NCI-H1105 (cell line): ENCODE measurements around the gene LRRC49.
"Not testable (repeated sequence)": the region's sequence is repeated elsewhere in the genome, so short reads cannot be mapped to it uniquely, and the experiment has no call there.

Experiments used
- DNase-seq: peaks from one replicate; lab custom pipeline; 2025; lab: John Stamatoyannopoulos, UW

LRRC49 gene

DNA sequence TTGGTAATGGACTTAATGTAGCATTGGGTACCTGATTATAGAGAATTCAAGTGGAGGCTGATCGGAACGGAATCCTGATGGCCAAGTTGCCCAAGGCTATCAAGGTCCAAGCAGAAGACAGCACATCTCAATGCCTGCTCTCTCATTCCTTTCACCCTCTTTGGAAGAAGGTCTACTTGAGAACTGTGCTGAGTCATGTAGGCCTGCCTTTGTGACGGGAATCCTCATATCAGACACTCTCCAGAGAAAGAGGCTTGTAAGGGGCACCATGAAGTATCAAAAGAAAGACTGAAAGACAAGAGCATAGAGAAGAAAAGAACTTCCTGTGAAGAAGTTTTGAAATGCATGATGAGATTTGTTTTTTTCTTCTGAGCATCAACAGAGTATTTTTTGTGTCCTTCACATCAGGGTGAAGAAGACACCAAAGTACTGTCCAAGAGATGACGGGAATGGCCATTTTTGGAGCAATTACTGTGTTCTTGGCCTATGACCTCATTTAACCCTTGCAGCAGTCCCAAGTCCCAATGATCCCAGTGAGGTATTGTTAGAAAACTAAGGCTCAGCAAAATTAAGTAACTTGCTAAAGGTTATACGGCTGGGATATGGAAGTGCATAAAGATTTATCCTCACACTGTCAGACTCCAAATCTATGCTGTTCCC lies 25.5 kb upstream of the LRRC49 start:
- no peak for DNase-seq

DNA sequence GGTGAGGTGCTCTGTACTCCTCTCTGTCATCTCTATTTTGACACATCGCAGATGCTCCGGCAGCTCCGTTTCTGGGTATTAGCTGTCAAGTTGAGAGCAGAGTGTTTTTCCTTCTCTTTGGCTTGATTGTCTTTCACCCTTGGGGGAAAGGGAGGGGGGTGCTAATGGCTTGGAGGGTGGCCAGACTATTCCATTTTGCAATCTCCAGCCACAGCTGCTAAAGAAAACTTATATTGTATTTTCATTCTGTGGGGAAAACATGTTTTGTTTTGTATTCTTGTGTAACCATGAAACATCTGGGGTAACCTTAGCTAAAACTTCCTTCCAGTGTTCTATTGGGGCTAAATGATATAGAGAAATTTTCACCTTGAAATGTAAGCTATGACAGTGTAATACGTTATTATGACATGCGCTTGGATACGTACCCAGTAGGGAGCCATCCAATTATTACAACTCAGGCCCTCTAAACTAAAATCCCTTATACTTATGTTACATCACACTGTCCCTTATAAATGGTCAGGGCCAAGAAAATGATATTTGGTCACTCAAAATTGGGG lies 24.6 kb upstream of the LRRC49 start:
- no peak for DNase-seq

DNA sequence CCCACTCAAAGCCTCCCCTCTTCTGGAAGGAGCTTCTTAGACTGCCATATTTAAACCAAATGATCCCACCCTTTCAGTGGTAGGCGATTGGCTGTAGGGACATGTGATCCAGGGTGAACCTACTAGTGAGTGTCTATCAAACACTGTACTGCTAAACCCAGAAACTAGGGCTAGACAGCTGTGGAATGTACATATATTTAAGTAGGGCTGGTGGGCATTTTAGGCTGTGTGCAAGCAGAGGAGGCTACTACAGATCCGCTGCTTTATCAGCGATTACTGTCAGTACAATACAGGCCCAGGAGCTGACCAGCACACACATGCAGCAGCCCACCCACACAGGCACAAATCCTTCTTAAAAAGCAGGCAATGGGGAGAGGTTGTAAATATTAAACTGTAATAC lies 23.3 kb upstream of the LRRC49 start:
- no peak for DNase-seq

DNA sequence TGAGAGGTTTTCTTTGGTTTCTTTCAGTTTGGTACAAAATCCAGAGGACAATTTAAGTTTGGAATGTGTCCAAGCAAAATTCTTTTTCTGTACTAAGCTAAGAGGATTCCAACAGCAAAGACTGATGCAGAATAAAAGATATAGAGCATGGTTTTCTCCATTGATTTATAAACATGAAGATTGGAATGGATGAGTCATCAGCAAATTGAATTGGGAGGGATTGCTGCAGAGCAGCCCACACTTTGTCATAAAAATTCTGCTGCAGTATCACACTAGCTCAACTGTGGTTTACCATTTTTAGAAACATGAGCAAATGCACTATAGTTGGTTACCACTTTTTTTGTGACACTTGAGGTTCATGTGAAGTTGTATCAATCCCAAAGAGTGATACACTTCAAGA lies 22.6 kb upstream of the LRRC49 start:
- no peak for DNase-seq

DNA sequence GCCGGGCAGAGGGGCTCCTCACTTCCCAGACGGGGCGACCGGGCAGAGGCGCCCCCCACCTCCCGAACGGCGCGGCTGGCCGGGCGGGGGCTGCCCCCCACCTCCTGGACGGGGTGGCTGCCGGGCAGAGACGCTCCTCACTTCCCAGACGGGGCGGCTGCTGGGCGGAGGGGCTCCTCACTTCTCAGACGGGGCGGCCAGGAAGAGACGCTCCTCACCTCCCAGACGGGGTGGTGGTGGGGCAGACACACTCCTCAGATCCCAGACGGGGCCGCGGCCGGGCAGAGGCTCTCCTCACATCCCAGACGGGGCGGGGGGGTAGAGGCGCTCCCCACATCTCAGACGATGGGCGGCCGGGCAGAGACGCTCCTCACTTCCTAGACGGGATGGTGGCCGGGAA lies 21.1 kb upstream of the LRRC49 start:
- DNase-seq: not testable (repeated sequence)

DNA sequence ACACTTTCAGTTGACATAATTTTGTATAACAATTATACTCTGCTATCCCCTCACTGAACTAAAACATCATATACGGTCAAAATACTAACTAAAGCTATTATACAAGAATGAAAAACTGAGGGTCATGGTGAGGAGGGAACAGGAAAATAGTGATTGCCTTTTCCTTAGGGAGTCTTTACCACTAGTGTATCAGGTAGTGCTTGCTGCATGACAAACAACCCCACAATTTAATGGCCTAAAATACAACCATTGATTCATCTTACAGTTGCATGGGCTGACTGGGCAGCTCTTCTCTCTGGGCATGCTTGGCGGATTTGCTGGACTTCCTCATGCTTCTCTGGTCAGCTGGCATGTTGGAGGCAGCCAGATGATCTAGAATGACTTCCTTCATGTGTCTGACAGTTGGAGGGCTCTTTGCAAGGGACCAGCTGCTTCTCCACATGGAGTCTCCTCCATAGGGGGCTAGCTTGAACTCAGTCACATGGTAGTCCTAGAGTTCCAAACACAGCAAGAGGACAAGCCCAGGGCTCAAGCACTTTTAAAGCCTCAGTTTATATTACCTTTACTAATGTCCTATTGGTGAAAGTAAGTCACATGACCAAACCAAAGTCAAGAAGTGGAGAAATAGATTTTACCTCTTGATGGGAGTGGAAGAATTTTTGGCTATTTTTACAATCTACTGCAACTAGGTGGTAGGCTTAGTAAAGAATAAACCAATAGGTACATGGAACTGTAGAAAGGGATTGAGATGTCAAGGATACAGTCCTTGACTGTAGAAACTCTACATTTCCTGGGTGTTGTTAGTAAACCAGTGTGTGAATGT lies 19.2 kb upstream of the LRRC49 start:
- no peak for DNase-seq

DNA sequence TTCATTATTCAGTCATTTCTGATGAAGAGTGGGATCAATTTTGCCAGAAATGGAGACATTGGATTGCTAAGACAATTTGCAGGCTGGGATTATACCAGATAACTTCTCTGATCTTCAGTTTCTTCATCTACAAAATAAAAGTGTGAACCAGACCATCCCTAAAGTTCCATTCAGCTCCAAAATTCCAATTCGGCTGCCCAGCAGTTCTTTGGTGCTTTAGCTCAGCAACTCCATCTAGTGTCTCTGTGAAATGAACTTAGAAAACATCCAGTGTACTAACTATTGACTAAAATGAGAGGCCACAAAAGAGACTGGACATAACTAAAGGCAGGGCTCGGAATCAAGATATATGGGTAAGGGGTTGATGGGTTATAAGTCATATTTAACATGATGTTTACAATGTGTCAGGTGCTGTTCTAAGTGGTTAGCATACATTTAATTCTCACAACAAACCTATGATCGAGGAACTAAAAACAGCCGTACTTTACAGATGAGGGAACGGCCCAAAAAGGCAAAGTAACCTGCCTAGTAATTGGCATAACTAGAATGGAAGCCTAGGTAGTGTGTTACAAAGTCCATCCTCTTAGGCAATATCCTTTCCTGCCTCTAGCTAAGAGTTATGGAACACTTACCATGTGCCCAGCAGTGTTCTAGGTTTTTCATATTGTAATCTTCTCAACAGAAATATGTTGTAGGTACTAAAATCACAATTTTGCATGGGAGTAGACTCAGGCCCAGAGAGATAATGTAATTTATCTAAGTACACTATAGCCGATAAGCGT lies 17.4 kb upstream of the LRRC49 start:
- no peak for DNase-seq

DNA sequence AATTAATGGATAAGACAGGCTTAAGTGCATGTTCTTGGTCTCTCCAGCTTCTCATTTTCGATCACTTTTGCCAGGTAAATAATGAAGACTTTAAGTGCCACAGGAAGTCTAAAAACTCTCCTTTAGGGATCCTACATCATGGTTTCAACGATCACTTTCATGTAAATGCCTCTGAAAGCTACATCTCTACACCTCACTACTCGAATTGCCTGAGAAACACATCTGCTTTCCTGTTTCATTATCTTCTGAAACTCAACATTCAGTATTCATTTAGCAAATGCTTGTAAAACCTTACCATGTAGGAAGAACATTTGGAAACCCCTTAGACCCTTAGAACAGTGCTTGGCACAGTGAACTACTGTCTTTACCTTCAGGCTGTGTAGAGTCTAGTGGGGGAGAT lies 16.6 kb upstream of the LRRC49 start:
- no peak for DNase-seq

DNA sequence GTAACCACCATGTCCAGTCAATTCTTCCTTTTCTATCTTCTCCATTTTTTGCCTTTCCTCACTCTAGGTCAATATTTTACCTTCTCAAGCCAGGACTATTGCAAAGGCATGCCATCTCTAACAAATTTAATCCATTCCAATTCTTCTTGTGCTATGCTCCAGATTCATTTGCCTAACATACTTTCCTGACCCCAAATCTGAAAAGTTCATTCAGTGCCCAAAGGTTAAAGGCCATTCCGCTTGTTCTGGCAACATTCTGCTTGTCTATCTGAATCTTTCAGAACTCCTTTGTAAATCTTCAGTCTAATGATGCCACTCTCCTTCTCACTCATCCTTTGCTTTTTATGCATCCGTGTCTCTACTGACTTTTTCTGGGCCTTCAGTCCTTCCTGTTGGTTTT lies 15.9 kb upstream of the LRRC49 start:
- no peak for DNase-seq

DNA sequence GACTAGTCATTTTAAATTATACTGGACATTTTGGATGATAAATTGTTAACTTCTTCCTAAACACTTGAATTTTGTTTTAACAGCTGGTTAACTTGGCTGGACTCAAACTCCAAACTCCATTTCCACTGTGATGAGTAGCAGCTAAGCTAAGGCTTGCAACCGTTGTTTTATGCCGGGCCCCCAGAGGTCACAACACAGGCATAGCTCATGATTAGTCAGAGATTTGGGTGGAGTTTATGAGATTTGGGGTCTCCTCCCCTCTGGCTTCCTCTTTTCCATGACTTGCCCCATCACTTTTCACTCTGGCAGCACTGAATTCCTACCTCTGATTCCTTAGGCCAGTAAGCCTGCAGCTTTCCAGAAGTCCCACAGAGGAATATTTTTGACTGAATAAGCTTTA lies 13.2 kb upstream of the LRRC49 start:
- no peak for DNase-seq

DNA sequence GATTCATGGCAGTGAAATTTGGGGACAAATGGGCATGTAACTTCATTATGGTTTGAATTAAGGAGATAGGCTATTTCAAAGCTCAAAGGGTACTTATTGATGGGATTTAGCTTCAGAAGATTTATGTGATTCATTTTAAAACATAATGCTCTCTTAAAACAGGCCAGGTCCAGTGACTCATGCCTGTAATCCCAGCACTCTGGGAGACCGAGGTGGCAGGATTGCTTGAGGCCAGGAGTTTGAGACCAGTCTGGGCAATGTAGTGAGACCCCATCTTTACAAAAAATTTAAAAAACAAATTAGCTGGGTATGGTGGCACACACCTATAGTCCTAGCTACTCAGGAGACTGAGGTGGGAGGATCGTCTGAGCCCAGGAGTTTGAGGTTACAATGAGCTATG lies 11.8 kb upstream of the LRRC49 start:
- DNase-seq: no peak

DNA sequence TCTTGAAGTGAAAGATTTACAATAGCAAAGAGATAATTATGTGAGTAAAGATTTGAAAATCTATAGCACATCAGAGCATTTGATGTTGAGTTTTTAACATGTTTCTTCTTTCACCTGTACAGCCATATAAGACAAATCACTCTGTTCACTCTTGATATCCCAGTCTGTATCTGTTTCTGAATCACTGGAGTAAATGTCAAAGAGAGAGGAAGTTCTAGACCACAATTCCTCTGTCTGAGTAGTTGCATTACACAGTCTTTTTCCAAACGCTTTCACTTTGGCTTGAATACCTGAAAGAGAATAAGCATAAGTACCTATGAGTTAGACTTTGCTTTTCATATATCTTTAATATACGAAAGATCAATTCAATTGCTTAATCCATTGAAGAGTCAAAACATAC lies 10.3 kb upstream of the LRRC49 start:
- no peak for DNase-seq

DNA sequence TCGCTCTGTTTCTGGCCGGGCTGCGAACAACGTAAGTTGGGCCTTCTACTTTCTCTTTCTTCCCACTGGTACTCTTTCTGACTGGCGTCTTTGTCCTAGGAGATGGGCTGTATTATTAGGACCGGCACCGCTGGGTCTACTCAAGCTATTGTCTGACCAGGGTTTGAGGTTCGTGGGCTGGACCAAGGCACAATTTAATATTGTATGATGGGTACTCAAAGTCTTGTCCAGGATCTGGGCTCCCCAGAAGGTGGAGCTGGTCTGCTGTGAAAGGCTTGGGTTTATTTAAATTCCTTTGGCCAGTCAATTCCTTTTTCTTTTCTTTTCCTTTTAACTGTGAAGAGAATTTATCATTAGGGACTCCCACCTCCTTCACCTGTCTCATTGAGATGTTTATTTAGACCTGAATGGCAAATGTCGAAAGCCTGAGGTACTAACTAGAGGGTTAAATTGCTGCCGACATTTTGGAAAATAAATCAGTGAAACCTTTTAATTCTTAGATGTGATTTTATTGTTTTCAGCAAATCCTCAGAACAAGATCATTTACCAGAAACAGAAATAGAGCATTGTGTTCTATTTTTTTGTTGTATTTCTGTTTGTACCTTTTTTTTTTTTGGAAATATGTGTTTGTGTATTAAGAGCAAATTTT lies 410 bp downstream of the LRRC49 start:
- peak; percentile 70 for DNase-seq

DNA sequence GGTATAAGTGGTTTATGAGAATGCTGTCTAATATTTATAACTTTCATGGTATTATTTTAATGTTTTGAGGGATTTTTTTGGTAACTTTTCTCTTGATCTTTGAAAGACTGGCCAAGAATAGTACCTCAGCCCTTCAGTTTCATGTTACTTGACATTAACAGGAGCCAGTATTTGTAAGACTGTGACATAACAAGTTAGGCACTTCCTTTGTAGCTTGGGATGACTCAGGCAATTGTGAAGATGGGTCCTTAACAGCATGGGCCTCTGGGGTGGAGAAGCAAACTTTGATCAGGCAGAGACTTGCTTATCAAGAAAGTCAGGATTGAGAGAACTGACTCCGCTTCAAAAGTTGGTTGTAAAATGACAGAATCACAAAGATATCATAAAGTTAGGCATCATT lies 9.5 kb downstream of the LRRC49 start:
- DNase-seq: no peak

DNA sequence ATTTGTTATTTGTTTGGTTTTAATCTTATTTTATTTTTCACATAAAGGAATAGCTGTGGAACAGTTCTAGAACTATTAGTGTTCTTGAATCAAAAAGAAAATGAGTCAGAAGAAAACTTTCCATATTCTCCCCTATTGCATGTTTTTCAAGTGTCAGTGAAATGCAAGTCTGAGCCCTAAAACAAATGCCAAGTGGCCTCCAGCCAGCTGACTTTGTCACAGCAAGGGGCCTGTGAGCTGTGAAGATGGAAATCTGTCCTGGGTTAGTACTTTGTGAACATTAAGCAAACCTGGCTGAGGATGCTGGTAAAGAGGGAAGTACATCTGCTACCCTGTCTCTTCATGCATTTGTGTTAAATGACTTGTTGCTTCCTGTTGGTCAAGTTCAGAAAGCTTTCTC lies 14.2 kb downstream of the LRRC49 start:
- no peak for DNase-seq

DNA sequence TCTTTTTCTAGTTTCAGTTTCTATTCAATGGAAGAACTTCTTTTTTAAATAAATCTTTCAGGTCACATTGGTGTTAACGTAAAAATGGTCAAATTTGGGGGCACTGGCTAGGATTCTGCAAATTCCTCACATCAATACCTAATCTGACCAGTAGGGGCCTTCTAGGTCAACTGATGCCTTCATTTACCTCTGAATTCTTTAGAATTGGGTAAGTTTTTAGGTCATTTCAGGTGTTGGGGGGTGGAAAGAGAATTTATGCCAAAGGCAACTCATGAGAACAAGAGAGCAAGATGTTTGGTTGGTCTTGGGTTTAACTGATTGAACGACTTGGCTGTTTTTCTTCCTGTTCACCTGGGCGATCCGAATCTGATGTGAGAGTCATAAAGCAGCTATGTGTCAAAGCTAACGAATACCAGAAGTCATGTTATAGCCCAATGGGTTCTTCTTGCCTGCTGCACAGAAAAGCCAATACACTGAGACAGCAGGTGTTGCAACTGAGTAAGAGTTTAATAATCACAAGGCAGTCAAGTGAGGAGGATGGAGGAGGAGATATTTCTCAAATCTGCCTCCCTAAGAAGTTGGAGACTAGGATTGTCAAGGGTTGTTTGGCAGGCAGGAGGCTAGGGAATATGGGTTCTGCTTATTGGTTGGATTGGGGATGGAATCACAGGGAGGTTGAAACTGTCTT lies 15.3 kb downstream of the LRRC49 start:
- DNase-seq: no peak

DNA sequence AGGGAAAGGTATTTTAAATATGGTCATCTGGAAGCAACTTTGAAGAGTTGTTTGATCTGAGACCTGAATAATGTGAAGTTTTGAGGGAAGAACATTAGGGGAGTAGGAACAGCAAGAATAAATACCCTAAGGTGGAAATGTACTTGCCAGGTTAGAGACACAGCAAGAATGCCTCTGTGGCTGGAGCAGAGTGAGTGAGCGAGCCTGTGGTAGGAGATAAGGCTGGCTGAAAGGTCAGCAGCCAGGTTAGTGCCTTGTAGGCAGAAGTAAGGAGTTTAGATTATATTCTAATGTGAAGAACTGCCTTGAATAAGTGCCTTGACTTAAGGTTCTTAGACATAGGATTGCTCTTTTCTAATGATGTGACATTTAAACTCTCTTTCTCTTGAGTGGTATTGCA lies 18.3 kb downstream of the LRRC49 start:
- no peak for DNase-seq

DNA sequence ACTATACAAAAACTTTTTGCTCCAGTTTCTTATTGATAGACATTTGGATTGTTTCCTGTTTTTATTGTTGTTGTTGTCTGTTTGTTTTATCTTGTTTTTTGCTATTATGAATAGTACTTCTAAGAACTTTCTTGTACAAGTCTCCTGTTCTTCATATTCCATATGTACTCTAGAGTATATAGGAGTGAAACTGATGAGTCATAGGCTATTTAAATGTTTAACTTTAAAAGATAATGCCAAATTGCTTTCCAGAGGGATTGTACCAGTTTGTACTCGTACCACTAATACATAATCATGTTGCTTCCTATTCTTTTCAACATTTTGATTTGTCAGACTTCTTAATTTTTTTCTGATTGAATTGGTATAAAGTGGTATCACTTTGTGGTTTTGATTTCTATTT lies 19.6 kb downstream of the LRRC49 start:
- no peak for DNase-seq

DNA sequence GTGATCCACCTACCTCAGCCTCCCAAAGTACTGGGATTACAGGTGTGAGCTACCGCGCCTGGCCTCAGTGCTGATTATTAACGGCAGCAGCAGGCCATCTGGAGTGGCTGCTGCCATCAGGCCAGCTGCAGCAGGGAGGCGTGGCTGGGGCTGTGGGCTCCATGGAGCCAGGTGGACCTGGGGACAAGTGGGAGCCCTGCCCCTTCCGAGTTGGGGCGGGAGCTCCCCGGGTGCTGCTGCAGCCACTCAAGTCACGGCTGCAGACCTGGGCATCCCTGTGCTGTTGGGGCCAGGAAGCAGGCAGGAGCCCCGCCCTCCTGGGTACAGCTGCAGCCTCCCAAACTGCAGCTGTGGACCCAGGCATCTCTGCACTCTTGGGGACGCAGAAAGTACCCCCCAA lies 23.9 kb downstream of the LRRC49 start:
- no peak for DNase-seq

DNA sequence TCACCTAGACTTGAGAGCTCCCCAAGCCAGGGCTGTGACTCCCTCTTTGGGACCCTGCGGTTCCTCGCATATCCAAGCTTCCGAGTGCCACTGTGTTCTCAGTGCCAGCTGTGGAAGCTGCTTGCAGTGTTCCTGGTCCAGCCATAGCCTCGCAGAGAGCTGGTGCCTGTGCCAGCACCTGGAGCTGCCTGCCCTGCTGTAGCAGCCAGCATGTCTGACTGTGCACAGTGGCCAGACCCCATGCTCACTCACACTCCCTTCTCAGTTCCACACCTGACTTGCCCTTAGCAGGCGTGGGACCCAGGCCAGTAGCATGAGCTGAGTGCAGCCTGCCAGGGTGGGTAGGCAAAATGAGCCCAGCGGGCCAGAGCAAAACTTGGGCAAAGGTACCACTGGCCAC lies 25.3 kb downstream of the LRRC49 start:
- no peak for DNase-seq

DNA sequence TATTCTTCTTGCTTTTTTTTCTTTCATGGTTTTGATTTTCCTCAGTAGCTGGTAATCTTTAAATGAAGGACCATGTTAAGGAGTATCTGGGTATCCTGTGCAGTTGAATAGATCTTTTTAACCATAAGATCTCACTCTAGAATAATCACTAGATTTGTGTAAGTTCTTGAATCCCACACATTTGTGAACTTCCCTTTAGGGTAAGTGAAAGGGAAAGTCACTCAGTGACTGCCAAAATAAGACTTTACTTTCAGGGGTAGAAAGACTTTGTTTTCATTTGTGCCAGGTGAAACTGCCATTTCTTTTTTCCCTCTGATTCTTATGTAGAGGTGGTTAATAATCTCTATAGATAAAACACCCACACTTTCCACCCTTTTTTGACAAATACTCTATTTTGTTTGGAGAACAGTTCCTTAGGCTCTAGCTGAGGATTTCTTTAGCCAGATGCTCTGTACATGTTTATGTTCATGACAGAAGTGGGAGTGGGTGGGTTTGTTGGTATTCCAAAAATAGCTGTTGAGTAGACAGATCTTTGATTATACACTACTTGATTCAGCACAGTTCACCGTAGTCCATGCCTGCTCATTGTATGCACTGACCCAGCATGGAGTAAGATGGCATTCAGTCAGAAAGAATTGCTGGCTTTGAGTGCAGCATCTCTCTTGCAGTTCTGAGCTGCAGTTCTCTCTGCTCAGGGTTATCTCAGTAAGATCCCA lies 28.5 kb downstream of the LRRC49 start:
- DNase-seq: no peak
